ENCODE results near the gene IRGC.

The IRGC gene

DNA sequence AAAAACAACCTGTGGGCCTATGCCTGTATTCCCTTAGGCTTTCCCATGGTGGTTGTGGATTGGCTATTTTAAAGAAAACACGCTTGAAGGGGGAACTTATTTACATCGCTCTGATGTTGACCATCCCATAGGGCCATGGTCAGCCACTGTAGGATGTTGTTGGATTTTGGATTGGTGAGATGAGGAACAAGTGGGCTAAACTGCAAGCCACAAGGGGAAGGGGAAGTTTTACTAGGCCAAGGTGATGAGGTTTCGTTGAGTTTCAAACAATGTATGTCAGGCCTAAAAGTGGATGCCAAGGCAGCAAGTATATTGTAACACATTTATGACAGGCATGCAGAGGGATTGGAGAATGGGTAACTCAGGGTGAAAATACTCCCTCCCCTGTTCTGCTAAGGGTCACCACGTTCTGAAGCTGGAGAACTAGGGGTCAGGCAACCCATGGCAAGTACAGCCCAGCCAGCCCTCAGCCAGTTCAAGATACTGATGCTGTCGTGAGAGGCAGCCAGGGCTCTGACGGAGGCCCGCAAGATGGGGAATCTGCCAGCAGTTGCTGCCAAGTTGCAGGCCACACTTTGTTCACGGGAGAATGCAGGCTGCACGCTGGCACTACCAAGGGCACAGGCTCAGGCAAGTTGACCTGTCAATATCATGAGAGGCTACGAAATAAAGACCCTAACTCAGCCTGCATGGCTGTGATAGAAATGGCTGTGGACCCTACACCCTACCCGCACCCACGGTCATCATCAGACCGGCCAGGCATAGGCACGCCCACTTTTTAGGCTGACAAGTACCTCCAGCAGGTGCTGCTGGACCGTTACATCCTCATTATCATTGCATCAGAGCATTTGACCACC lies 11.1 kb downstream of the IRGC start:
- DNase-seq: no peak

- DNase-seq: no peak
Measured at GRCh38 chr19:43727593-43727853, 11.6 kb downstream of the IRGC start.

- DNase-seq: no peak
Measured at GRCh38 chr19:43729919-43730318, 14.0 kb downstream of the IRGC start.

DNA sequence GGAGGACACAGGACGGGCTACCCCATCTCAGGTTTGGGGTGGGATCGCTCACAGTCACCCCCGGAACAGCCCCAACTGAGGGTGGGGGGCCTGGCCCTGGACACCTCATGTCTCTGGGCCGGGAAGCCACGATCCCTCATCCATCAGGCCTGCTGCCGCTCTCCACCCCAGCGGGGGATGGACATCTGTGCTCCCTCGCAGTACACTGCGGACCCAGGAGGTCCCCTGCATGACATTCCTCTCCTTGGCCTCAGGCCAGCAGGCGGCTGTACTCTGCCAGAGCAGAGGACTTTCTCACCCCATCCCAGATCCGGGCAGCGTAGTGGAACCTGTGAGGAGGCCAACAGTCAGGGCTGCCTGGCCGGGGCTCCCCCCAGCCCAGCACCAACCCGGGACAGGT lies 15.5 kb downstream of the IRGC start:
- no peak for DNase-seq

- no peak for DNase-seq
Measured at GRCh38 chr19:43731846-43732245, 16.0 kb downstream of the IRGC start.

- no peak for DNase-seq
Measured at GRCh38 chr19:43735013-43735412, 19.1 kb downstream of the IRGC start.

- no peak for DNase-seq
Measured at GRCh38 chr19:43735957-43736356, 20.1 kb downstream of the IRGC start.

DNA sequence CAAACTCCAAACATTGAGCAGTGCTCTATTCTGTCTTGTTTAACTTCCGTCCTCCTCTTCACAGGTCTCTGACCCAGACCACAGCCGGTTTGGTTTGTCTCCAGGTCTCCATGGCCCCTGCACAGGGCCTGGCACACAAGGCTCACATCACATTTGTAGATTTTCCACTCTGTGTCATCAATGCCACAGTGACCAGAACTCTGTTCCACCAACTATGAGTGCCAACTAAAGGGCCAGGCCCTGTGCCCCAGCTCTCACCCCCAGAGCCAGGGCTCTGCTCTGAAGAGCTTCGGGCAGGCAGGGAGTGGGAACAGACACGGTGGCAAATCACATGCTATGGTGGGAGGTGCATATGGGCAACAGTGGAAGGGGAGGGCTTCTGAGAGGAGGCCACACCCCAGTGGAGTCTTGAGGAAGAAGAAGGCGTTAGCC lies 22.9 kb downstream of the IRGC start:
- no peak for DNase-seq

DNA sequence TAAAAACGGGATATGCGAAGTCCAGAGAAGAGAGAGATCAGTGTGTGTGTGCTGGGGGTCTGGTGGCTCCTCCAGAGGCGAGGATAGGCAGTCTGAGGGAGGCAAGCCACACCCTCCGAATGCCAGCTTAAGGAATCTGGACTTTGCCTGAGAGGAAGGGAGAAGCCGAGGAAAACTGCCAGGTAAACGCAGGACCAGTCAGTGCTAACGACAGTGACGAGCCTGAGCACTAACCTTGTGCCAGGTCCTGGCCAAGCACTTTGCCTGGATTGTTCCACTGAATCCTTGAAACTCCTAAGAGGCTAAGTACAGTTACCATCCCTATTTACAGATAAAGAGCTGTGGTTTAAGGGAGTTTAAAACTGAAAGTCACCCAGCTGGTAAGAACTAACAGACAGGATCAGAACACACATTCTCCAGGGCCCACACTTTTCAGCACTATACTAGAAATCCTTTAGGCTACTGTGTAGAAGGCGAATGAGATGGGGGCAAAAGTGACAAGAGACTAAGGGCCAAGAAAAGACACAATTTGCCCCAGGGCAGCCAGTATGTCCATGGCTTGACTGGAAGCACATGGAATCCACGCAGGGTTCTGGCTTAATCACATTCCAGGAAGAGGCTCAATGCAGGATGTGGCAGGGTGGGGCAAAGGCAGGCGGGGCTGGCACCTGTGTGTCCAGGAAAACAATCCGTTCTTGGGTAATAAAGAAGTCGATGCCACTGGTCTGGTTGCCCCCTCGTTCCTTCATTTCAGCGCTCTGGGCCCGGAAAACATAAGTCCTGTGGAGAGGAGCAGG lies 23.8 kb downstream of the IRGC start:
- DNase-seq: no peak

DNA sequence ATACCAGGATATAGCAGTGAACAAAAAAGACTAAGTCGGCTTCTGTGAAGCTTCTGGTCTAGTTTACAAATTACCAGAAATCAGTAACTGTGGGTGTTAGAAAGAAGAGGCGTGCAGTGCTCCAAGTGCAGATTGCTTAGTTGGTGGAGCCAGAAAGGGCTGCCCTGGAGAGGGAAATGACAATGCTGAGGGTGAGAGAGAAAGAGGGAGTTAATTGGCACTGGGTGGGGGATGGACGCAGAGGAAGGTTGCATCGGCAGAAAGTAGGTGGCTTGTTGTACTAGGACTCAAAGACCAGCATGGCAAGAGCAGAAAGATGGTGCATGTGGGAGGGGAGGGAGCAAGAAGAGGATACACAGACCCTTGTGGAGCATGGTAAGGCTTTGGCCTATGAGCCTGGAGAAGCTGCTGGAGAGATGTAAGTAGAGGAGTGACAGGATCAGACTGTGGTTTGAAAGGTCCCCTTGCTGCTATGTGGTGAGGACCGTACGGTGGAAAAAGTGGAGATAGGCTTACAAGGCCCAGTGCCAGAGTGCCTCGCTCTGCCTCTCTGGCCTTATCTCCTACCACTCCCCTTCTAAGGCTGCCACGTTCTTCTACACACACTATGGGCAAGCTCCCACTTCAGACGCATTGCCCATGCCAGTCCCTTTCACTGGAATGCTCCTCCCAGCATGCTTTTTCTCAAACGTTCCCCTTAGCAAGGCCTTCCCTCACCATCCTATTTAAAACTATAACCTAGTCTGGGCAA lies 25.4 kb downstream of the IRGC start:
- no peak for DNase-seq

- DNase-seq: no peak
Measured at GRCh38 chr19:43743059-43743458, 27.2 kb downstream of the IRGC start.

GRCh38 chr19:43747557-43748204 lies 31.8 kb downstream of the IRGC start:
- no peak for DNase-seq

GRCh38 chr19:43748205-43748594 lies 32.3 kb downstream of the IRGC start:
- DNase-seq: no peak

DNA sequence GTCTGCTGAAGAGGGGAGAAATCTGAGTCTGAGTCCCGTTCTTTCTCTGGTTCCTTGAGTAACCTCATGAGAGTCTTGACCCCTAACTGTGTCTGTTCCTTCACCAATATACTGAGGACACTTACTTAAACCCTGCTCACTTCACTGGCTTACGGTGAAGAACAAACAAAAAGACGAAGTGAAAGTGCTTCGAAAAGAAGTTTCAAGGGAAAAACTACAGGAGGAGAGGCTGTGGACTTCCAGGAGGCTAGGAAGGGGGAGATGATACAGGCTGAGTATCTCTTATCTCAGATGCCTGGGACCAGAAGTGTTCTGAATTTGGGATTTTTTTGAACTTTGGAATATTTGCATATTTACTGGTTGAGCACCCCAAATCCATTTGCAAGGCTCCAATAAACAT lies 32.8 kb downstream of the IRGC start:
- DNase-seq: no peak

DNA sequence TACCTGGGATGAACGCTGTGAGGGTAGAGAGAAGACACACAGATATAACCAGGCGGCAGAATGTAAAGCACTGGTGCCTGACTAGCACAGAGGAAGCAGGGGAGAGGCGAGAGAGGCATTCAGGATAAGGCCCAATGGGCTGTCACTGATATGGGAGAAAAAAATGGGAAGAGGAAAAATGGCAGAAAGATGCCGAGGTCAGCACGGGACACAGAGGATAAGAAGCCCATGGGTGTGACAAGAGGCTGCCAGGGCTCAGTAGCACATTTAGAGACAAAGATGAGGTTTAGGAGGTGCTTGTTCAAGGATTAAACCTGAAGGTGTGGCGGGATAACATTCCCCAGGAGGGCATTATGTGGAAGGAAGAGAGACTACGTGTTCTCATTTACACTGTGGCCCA lies 33.3 kb downstream of the IRGC start:
- no peak for DNase-seq

DNA sequence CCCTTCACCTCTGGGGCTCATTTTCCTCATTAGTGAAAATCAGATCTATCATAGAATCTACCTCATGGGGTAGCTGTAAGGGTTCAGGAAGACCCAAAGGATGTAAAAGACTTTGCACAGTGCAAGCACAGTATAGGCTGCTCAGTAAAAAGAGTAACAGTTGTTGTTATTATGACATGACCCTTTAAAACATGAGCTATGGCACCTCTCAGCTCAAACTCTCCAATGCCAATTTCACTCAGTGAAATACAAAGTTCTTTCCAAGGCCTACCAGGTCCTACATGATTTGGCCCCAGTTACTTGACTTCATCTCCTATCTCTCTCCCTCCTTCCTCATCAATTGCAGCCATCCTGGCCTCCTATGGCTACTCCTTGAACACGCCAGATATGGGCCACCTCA lies 34.0 kb downstream of the IRGC start:
- DNase-seq: no peak

DNA sequence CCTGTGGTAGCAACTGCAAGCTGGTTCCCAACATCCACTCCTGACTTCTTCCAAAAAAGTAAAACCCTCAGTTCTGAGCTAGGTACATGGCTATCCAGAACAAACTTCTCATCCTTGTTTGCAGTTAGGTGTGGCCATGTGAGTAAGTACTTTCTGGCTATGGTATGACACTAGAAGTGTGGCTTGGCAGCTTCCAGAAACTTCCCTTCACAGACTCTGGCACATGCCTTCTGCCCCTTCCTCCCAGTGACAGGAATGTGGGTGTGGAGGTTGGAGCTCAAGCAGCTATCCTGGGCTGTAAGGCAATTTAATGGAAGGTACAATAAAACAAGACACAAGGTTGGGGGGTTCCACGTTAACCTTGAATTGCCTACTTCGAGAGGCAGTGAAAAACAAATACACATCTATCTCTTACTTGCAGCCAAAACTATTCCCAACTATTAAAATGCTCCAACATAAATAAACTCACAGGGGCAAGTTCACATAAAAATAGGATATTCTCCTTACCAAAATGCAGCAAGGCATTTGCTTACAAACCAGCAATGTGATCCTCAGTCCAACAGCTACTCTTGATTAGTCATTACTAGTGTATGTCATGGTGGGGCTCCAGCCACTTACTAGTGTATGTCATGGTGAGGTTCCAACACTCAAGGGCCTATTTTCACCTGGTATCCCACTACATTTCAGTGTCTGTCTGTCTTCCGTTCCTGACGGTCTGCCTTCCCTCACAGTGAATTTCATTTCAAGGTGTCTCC lies 35.8 kb downstream of the IRGC start:
- no peak for DNase-seq

DNA sequence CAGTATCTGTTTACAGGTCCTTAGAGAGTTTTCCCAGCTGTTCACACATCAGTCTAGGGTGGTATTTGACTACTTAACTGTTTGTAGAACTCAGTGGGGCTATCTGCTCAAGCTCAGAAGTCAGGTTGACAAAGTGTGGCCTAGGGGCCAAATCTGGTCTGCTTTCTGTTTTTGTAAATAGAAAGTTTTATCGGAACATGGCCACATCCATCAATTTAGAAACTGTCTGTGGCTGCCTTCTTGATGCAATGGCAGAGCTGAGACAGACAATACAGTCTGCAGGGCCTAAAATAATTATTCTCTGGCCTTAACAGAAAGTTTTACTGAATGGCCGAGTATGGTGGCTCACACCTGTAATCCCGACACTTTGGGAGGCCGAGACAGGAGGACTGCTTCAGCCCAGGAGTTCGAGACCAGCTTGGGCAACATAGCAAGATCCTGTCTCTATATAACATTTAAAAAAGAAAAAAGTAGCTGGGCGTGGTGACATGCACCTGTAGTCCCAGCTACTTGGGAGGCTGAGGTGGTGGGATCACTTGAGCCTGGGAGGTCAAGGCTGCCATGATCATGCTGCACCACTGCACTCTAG lies 36.5 kb downstream of the IRGC start:
- no peak for DNase-seq

DNA sequence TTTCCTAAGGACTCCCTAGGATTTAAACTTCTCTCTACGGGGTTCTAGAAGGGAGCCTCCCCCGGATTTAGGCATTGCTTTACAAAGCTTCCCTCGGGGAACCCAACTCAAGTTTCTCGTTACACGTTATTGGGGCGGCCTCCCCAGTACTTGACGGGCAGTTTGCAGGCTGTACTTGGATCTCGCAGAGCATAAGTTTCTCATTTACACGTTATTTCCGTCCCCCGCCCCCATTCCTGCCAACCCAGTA lies 38.3 kb downstream of the IRGC start:
- DNase-seq: peak in 1 of 2 experiments; percentile 50

DNA sequence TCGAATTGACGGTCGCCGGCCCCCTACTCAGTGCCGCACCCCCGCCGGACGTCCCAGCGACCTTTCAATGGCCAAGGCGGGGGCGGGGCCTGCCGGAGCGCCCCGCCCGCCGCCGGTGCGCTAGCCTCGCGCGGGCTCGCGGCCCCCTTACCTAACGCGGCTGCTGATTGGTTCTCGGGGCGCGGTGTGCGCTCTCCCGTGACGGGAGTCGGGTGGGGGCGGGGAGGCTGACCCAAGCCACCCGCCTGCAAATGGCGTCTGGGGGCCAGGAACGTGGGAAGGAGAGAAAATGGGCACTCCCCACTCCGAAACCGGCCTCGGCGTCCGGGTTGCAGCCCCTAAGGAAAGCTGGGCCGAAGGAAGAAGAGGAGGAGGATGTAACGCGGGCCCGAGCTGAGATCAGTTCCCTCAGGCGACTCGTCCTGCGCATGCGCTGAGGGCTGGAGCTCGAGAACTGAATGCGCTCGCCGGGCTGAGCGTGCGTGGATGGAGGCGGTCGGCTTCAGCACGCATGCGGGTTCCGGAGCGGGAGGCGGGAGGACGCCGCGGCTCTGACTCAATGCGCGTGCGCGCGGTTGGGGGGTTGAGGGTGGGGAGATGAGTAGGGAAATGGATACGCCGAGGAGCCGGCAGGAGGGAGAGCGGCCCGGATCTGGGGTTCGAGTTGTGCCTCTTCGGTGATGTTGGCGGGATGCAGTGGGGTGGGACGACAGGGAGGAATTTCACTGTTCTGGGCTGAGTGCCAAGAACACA lies 38.8 kb downstream of the IRGC start, which contains the start of gene SMG9:
TSS of gene SMG9 (minus strand) at position 460 of the 753 bp plus-strand sequence. CDS start 4,221 bp downstream, outside the sequence.
- DNase-seq: peak; percentile 97 to 98

- DNase-seq: peak; percentile 69 to 81
Measured at GRCh38 chr19:43755256-43755801, 39.5 kb downstream of the IRGC start.

All from NCI-H187 (cell line).